Epidermal melanocyte (primary cell): ENCODE results near the gene NTN5.
"Not testable (repeated sequence)": the region's sequence is repeated elsewhere in the genome, so short reads cannot be mapped to it uniquely, and the experiment has no call there.

Source experiments
- DNase-seq: peaks from one replicate; pipeline ENCODE4 v3.0.0; 2011; ENCODE audit warnings: low spot score; ENCODE audit not compliant: insufficient read length

Gene NTN5

GRCh38 chr19:48696353-48697010, 23.7 kb upstream of the NTN5 start:
- no peak for DNase-seq

GRCh38 chr19:48695743-48696352, 23.0 kb upstream of the NTN5 start, which contains the start of gene FUT2:
FUT2 (plus strand) TSS chr19:48695971; CDS start chr19:48702957, 6,986 bp downstream.
- DNase-seq, result no peak

GRCh38 chr19:48693629-48694028, 20.8 kb upstream of the NTN5 start:
- DNase-seq, result not testable (repeated sequence)

GRCh38 chr19:48689449-48689848, 16.6 kb upstream of the NTN5 start:
- no peak for DNase-seq

GRCh38 chr19:48687776-48688175, 15.0 kb upstream of the NTN5 start:
- no peak for DNase-seq

- DNase-seq, result not testable (repeated sequence)
Observed at GRCh38 chr19:48686637-48687036, 13.8 kb upstream of the NTN5 start.

- peak; percentile 50 for DNase-seq
Observed at GRCh38 chr19:48686088-48686487, 13.3 kb upstream of the NTN5 start.

GRCh38 chr19:48685583-48685982, 12.8 kb upstream of the NTN5 start:
- no peak for DNase-seq

- peak; percentile 11 for DNase-seq
Observed at GRCh38 chr19:48683349-48683748, 10.5 kb upstream of the NTN5 start.

GRCh38 chr19:48681127-48681470, 8.3 kb upstream of the NTN5 start:
- DNase-seq, result peak; percentile 81

GRCh38 chr19:48680436-48681126, 7.8 kb upstream of the NTN5 start:
- DNase-seq, result no peak

- DNase-seq, result not testable (repeated sequence)
Observed at GRCh38 chr19:48680006-48680405, 7.2 kb upstream of the NTN5 start.

- peak; percentile 11 for DNase-seq
Observed at GRCh38 chr19:48678201-48678600, 5.4 kb upstream of the NTN5 start.

GRCh38 chr19:48676887-48677286, 4.1 kb upstream of the NTN5 start:
- no peak for DNase-seq

GRCh38 chr19:48676487-48676886, 3.7 kb upstream of the NTN5 start:
- no peak for DNase-seq

GRCh38 chr19:48674921-48675824, 2.4 kb upstream of the NTN5 start:
- peak; percentile 99 for DNase-seq

GRCh38 chr19:48674216-48674809, 1.5 kb upstream of the NTN5 start:
- peak; percentile 14 for DNase-seq

- peak; percentile 10 for DNase-seq
Observed at GRCh38 chr19:48673436-48674100, 751 bp upstream of the NTN5 start.

GRCh38 chr19:48671446-48671995, 1.3 kb downstream of the NTN5 start:
- peak; percentile 10 for DNase-seq

GRCh38 chr19:48670699-48671445, 1.9 kb downstream of the NTN5 start:
- DNase-seq, result peak; percentile 13
